GM23338 (cell line): ENCODE results near the gene VGLL4. TPM values are rescaled to one million over a fixed set of nuclear protein-coding genes. Genes with fewer than 3 reads are reported as not detected.

ENCODE experiments used
- ATAC-seq: fragments of 200-7000 bp; cut with Tn5 transposase; 3 replicates; pipeline ENCODE4 v1.9.1; 2020
- DNase-seq: peaks from one replicate; pipeline ENCODE4 v3.0.0-alpha.2; 2015; ENCODE audit warnings: low spot score
- H2AFZ ChIP-seq: fragments of 200-600 bp; sonication (generic); 2 replicates; pipeline ENCODE4 v1.8.0; 2016; ENCODE audit warnings: antibody characterized with exemption, mild to moderate bottlenecking, moderate library complexity
- H3F3A ChIP-seq: fragments of 200-600 bp; sonication (generic); replicated peaks from 2 replicates; pipeline ENCODE4 v1.8.0; 2017; ENCODE audit warnings: antibody characterized with exemption, mixed run types, low read depth
- H3K27ac ChIP-seq: fragments of 200-600 bp; sonication (generic); 2 replicates; pipeline ENCODE4 v1.6.1; 2016; ENCODE audit warnings: low read depth
- H3K27me3 ChIP-seq: fragments of 200-600 bp; sonication (generic); 2 replicates; pipeline ENCODE4 v1.8.0; 2016; ENCODE audit warnings: mild to moderate bottlenecking, mixed run types, moderate library complexity; ENCODE audit not compliant: insufficient read depth
- H3K36me3 ChIP-seq: fragments of 200-600 bp; sonication (generic); 2 replicates; pipeline ENCODE4 v1.8.0; 2016; ENCODE audit warnings: mild to moderate bottlenecking; ENCODE audit not compliant: insufficient read depth
- H3K4me1 ChIP-seq: fragments of 200-600 bp; sonication (generic); 2 replicates; pipeline ENCODE4 v1.8.0; 2016; ENCODE audit warnings: mild to moderate bottlenecking, moderate library complexity; ENCODE audit not compliant: insufficient read depth
- H3K4me2 ChIP-seq: fragments of 200-600 bp; sonication (generic); 2 replicates; pipeline ENCODE4 v1.7.1; 2017; ENCODE audit warnings: mixed run types
- H3K4me3 ChIP-seq: fragments of 200-600 bp; sonication (generic); 2 replicates; pipeline ENCODE4 v1.6.1; 2016; ENCODE audit warnings: mixed run types
- H3K79me2 ChIP-seq: fragments of 200-600 bp; sonication (generic); replicated peaks from 2 replicates; pipeline ENCODE4 v1.8.0; 2017; ENCODE audit warnings: mild to moderate bottlenecking; ENCODE audit not compliant: insufficient read depth
- H3K9me2 ChIP-seq: fragments of 200-600 bp; sonication (generic); 2 replicates; pipeline ENCODE4 v1.8.0; 2017; ENCODE audit not compliant: insufficient read depth
- H4K20me1 ChIP-seq: fragments of 200-600 bp; sonication (generic); replicated peaks from 2 replicates; pipeline ENCODE4 v1.8.0; 2017; ENCODE audit warnings: mild to moderate bottlenecking; ENCODE audit not compliant: insufficient read depth
- H3K27ac Mint-ChIP-seq: 2 replicates; pipeline ENCODE4 v1.8.0; 2020; ENCODE audit warnings: inconsistent platforms, mild to moderate bottlenecking, moderate library complexity, mixed read lengths
- H3K27me3 Mint-ChIP-seq: 3 replicates; pipeline ENCODE4 v1.8.0; 2022; ENCODE audit warnings: low read depth, mild to moderate bottlenecking, moderate library complexity, mixed read lengths, inconsistent platforms; ENCODE audit not compliant: insufficient read depth, poor library complexity
- H3K36me3 Mint-ChIP-seq: 3 replicates; pipeline ENCODE4 v1.8.0; 2021; ENCODE audit warnings: low read depth, mild to moderate bottlenecking, inconsistent platforms, moderate library complexity, mixed read lengths
- H3K4me1 Mint-ChIP-seq: 3 replicates; pipeline ENCODE4 v1.8.0; 2020; ENCODE audit warnings: mild to moderate bottlenecking, inconsistent platforms, mixed read lengths
- H3K4me3 Mint-ChIP-seq: 3 replicates; pipeline ENCODE4 v1.8.0; 2021; ENCODE audit warnings: moderate library complexity, mild to moderate bottlenecking, inconsistent platforms, mixed read lengths
- H3K9me3 Mint-ChIP-seq: 3 replicates; pipeline ENCODE4 v1.8.0; 2020; ENCODE audit warnings: moderate library complexity, mild to moderate bottlenecking, inconsistent platforms, mixed read lengths
- CREB1 ChIP-seq: fragments of 250-450 bp; sonication (Bioruptor Pico); IDR thresholded peaks from 2 replicates; pipeline ENCODE4 v1.5.0; 2020; ENCODE audit warnings: low read depth, mild to moderate bottlenecking, moderate library complexity
- EZH2 ChIP-seq: fragments of 200-600 bp; sonication (generic); IDR thresholded peaks from one replicate; pipeline ENCODE4 v1.8.0; 2017; ENCODE audit warnings: antibody characterized with exemption, mild to moderate bottlenecking, low read depth; ENCODE audit not compliant: unreplicated experiment
- EZH2phosphoT487 ChIP-seq: fragments of 200-600 bp; sonication (generic); IDR thresholded peaks from one replicate; pipeline ENCODE4 v1.8.1; 2018; ENCODE audit warnings: antibody characterized with exemption; ENCODE audit not compliant: unreplicated experiment
- JUNB ChIP-seq: IDR thresholded peaks from one replicate; pipeline ENCODE4 v1.6.1; 2016; ENCODE audit warnings: antibody characterized with exemption; ENCODE audit not compliant: unreplicated experiment
- NANOG ChIP-seq: IDR thresholded peaks from 2 replicates; pipeline ENCODE4 v1.6.1; 2016; ENCODE audit warnings: antibody characterized with exemption, borderline replicate concordance
- POLR2AphosphoS5 ChIP-seq: IDR thresholded peaks from 2 replicates; pipeline ENCODE4 v1.6.1; 2016; ENCODE audit warnings: antibody characterized with exemption, low read depth
- ZNF331 ChIP-seq: fragments of 250-450 bp; sonication (Bioruptor Pico); IDR thresholded peaks from 2 replicates; pipeline ENCODE4 v1.5.0; 2020; ENCODE audit warnings: low read depth, mild to moderate bottlenecking, moderate library complexity
- polyA plus RNA-seq: library from polyadenylated mRNA; unstranded; fragments of >200 nt; fragmentation: Nextera tagmentation; extraction: Ambion mirVana; gene quantifications from 2 replicates; pipeline ENCODE4 v1.2.1, GENCODE V29; 2016
- total RNA-seq: library from RNA; depleted of rRNA; stranded (reverse); fragments of >200 nt; shearing (Covaris generic); gene quantifications from 2 replicates; pipeline ENCODE4 v1.2.3, GENCODE V29; 2014
- TF ChIP-seq, protein P1 (sequence below): IDR thresholded peaks from one replicate; pipeline ENCODE4 v1.6.1; 2018; ENCODE audit warnings: antibody characterized with exemption; ENCODE audit not compliant: unreplicated experiment
- TF ChIP-seq, protein P2 (sequence below): IDR thresholded peaks from 2 replicates; pipeline ENCODE4 v1.6.1; 2016; ENCODE audit warnings: antibody characterized with exemption
- TF ChIP-seq, protein P3 (sequence below): fragments of 250-450 bp; sonication (Bioruptor Pico); IDR thresholded peaks from 2 replicates; pipeline ENCODE4 v1.5.0; 2020; ENCODE audit warnings: mild to moderate bottlenecking, moderate library complexity

Gene VGLL4
- total and polyA plus RNA-seq, 2 experiments from 2014 or later, result 20.8 to 45.9 TPM

DNA sequence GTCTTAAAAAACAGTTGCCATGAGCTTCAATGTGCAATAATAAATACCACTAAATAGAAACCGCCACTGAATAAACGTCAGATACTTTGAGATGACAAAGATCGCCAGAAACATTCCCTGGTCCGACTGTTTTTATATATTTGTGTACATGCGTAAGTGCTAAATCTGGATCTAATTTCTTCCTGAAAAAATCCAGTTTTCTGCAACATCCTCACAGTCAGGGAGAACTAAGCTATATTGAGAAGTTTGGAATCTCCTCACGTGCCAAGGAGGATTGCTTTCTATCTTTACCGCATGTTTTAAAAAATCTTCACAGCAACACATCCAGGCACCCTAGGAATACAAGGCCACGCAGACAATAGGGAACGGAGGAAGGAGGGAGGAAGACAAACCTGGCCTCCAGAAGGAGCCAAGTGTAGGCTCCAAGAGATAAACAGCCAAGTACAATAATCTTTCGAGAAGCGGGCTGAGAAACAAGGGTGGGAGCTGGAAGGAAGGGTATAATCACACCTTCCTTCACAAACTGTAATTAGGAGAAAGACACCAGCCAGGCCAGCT lies 5.7 kb downstream of the VGLL4 start:
- peak; percentile 6; the same call in 2 of the 3 replicates for ATAC-seq
- H3K27ac ChIP-seq, result peak overlapping the region; percentile 30; the same call in 1 of the 2 replicates
- H2AFZ ChIP-seq, result no peak overlapping the region
- TF ChIP-seq, protein P1, sequence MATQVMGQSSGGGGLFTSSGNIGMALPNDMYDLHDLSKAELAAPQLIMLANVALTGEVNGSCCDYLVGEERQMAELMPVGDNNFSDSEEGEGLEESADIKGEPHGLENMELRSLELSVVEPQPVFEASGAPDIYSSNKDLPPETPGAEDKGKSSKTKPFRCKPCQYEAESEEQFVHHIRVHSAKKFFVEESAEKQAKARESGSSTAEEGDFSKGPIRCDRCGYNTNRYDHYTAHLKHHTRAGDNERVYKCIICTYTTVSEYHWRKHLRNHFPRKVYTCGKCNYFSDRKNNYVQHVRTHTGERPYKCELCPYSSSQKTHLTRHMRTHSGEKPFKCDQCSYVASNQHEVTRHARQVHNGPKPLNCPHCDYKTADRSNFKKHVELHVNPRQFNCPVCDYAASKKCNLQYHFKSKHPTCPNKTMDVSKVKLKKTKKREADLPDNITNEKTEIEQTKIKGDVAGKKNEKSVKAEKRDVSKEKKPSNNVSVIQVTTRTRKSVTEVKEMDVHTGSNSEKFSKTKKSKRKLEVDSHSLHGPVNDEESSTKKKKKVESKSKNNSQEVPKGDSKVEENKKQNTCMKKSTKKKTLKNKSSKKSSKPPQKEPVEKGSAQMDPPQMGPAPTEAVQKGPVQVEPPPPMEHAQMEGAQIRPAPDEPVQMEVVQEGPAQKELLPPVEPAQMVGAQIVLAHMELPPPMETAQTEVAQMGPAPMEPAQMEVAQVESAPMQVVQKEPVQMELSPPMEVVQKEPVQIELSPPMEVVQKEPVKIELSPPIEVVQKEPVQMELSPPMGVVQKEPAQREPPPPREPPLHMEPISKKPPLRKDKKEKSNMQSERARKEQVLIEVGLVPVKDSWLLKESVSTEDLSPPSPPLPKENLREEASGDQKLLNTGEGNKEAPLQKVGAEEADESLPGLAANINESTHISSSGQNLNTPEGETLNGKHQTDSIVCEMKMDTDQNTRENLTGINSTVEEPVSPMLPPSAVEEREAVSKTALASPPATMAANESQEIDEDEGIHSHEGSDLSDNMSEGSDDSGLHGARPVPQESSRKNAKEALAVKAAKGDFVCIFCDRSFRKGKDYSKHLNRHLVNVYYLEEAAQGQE, result no peak
- no peak for TF ChIP-seq EZH2phosphoT487
- no peak for TF ChIP-seq NANOG
- TF ChIP-seq, protein P2, sequence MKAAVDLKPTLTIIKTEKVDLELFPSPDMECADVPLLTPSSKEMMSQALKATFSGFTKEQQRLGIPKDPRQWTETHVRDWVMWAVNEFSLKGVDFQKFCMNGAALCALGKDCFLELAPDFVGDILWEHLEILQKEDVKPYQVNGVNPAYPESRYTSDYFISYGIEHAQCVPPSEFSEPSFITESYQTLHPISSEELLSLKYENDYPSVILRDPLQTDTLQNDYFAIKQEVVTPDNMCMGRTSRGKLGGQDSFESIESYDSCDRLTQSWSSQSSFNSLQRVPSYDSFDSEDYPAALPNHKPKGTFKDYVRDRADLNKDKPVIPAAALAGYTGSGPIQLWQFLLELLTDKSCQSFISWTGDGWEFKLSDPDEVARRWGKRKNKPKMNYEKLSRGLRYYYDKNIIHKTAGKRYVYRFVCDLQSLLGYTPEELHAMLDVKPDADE, result no peak
- no peak for TF ChIP-seq JUNB
- TF ChIP-seq CREB1 (CRISPR knock-in tag), result no peak
- TF ChIP-seq ZNF331, result no peak
- TF ChIP-seq, protein P3, sequence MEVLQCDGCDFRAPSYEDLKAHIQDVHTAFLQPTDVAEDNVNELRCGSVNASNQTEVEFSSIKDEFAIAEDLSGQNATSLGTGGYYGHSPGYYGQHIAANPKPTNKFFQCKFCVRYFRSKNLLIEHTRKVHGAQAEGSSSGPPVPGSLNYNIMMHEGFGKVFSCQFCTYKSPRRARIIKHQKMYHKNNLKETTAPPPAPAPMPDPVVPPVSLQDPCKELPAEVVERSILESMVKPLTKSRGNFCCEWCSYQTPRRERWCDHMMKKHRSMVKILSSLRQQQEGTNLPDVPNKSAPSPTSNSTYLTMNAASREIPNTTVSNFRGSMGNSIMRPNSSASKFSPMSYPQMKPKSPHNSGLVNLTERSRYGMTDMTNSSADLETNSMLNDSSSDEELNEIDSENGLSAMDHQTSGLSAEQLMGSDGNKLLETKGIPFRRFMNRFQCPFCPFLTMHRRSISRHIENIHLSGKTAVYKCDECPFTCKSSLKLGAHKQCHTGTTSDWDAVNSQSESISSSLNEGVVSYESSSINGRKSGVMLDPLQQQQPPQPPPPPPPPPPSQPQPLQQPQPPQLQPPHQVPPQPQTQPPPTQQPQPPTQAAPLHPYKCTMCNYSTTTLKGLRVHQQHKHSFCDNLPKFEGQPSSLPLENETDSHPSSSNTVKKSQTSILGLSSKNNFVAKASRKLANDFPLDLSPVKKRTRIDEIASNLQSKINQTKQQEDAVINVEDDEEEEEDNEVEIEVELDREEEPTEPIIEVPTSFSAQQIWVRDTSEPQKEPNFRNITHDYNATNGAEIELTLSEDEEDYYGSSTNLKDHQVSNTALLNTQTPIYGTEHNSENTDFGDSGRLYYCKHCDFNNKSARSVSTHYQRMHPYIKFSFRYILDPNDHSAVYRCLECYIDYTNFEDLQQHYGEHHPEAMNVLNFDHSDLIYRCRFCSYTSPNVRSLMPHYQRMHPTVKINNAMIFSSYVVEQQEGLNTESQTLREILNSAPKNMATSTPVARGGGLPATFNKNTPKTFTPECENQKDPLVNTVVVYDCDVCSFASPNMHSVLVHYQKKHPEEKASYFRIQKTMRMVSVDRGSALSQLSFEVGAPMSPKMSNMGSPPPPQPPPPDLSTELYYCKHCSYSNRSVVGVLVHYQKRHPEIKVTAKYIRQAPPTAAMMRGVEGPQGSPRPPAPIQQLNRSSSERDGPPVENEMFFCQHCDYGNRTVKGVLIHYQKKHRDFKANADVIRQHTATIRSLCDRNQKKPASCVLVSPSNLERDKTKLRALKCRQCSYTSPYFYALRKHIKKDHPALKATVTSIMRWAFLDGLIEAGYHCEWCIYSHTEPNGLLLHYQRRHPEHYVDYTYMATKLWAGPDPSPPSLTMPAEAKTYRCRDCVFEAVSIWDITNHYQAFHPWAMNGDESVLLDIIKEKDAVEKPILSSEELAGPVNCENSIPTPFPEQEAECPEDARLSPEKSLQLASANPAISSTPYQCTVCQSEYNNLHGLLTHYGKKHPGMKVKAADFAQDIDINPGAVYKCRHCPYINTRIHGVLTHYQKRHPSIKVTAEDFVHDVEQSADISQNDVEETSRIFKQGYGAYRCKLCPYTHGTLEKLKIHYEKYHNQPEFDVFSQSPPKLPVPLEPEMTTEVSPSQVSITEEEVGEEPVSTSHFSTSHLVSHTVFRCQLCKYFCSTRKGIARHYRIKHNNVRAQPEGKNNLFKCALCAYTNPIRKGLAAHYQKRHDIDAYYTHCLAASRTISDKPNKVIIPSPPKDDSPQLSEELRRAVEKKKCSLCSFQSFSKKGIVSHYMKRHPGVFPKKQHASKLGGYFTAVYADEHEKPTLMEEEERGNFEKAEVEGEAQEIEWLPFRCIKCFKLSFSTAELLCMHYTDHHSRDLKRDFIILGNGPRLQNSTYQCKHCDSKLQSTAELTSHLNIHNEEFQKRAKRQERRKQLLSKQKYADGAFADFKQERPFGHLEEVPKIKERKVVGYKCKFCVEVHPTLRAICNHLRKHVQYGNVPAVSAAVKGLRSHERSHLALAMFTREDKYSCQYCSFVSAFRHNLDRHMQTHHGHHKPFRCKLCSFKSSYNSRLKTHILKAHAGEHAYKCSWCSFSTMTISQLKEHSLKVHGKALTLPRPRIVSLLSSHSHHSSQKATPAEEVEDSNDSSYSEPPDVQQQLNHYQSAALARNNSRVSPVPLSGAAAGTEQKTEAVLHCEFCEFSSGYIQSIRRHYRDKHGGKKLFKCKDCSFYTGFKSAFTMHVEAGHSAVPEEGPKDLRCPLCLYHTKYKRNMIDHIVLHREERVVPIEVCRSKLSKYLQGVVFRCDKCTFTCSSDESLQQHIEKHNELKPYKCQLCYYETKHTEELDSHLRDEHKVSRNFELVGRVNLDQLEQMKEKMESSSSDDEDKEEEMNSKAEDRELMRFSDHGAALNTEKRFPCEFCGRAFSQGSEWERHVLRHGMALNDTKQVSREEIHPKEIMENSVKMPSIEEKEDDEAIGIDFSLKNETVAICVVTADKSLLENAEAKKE (CRISPR knock-in tag), result no peak
- no peak for TF ChIP-seq EZH2
- TF ChIP-seq POLR2AphosphoS5, result no peak
- H3K4me2 ChIP-seq, result peak overlapping the region; percentile 64
- DNase-seq, result no peak
- no peaks in the 10 kb centered on the region for H3K27me3 ChIP-seq
- H4K20me1 ChIP-seq, result peaks cover 12% of the 10 kb centered on the region; the same call in 1 of the 2 replicates
- peaks cover under 1% of the 10 kb centered on the region; the same call in 1 of the 2 replicates for H3F3A ChIP-seq
- no peaks in the 10 kb centered on the region for H3K36me3 Mint-ChIP-seq
- H3K36me3 ChIP-seq, result no peaks in the 10 kb centered on the region
- peak overlapping the region; percentile 43; the same call in 2 of the 3 replicates for H3K4me3 Mint-ChIP-seq
- peaks cover 44% of the 10 kb centered on the region for H3K4me1 ChIP-seq
- H3K9me2 ChIP-seq, result no peaks in the 10 kb centered on the region
- peaks cover 71% of the 10 kb centered on the region for H3K4me1 Mint-ChIP-seq
- H3K27ac Mint-ChIP-seq, result peak overlapping the region; percentile 56
- H3K9me3 Mint-ChIP-seq, result no peaks in the 10 kb centered on the region
- H3K79me2 ChIP-seq, result peaks cover 93% of the 10 kb centered on the region
- H3K4me3 ChIP-seq, result no peak overlapping the region
- peaks cover 10% of the 10 kb centered on the region for H3K27me3 Mint-ChIP-seq
